HG02840 (cell line): ENCODE data around the gene POTEF.
A peak's percentile ranks its signal among the peaks of the same experiment; 100 is the strongest.
"Not testable (repeated sequence)": the region's sequence is repeated elsewhere in the genome, so short reads cannot be mapped to it uniquely, and the experiment has no call there.

Source experiments
- ATAC-seq: cut with Tn5 transposase; IDR thresholded peaks from one replicate; pipeline ENCODE4 v1.9.1; 2021; ENCODE audit warnings: mild to moderate bottlenecking, moderate library complexity, moderate number of reproducible peaks; ENCODE audit not compliant: unreplicated experiment, low FRiP score

Gene POTEF

DNA sequence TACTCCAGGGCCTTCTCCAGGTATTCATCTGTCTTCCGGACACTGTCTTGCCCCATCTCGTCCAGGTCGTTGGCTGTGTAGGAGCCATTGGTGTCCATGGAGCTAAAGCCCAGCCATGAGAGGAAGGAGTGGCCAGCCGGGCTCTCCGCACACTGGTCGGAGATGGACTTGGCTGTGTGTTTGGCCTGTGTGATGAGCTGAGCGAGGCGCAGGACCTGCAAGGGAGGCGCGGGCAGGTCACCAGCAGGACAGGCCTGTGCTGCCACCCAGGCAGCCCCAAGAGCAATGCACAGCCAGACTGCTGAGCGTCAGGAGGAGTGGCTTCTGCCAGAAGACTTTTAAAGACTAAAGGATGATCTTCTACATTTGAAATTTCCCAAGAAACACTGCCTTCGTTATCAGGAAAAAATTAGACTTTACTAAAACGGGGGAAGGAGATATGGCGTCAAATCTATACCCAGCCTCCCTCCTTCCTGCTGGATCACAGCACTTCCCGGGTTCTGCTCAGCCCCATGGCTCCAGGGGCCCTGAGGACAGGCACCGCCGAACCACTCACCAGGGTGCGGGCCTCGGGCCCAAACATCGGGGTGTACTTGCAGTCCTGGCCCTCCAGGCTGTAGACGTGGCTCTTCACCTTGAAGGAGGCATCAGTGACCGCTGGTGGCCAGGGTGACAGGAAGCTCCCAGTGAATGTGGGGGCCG, 24.9 kb upstream of the POTEF start:
- ATAC-seq: not testable (repeated sequence)

DNA sequence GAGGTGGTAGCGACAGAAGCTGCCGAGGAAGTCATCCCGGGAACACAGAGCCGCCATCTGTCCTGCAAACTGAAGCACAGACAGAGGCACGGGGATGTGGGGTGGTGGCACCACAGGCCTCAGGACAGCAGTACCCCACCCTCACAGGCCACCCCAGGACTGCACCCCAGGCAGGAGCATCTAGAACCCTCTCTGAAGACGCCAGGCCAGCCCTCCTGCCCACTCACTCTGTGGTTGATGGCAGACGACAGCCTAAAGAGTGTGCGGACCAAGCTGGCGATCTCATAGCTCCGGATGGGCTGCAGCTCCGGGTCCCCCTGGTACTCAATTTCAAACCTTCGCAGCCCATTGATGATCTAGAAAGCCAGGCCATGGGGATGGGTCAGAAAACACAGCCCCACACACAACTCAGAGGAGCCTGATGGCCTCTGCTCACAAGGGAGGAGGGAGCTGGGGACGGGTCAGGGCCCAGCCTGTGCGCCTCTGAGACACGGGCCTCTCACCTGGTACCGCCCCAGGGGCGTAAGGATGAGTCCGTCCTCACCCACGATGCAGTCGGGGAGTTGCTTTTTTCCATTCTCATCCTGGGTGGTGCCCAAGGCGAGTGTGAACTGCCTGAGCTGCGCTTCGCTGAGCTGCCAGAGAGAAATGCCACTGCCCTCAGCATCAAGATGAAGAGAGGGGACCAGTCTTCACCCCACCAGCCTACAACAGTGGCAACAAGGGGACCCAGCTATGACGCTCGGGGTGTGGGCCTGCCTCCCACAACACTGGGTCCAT, 24.0 kb upstream of the POTEF start:
- ATAC-seq: no peak

DNA sequence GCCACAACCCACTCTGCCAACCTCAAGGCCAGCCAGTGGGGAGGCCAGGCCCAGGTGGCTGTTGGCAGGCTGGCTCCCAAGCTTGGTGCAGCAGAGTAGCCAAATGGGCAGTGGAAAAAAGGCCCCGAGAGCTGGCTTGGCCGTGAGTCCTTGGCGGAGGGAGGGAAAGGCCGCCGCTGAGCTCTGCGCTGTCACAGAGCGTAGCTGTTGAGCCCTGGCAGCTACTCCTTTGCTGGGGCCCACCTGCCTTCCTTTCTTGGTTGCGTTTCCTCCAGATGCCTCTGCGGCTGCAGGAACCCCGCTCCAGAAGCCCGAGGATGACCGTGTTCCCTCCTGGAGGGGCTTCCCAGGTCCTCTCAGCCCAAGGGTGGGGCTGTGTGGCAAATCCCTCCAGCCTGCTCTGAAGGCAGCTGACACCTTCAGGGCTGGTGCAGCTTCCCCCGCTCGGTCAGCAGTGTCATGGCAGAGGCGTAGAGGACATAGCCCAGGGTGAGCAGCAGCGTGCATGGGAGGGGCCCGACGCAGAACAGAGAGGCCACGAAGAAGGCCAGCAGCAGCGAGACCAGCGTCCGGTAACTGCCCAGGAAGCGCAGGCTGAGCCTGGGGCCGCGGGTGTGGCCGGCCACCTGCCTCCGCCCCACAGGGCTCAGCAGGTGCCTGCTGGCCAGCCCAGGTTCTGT, 23.3 kb upstream of the POTEF start:
- ATAC-seq: not testable (repeated sequence)

DNA sequence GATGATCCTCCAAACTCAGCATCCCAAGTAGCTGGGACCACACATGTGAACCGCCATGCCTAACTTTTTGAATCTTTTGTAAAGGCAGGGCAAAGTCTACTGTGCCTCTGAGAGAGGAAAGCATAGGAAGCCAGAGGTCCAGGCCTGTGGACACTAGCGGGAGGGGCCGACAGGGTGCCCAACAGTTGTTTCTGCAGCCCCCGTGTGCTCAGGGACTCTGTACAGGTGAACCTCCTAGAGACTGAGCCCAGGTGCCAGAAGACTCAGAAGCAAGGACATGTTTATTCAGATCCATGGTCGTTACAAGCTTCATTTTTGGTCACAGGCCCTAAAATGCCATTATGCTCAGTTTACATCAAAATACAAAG, 22.1 kb upstream of the POTEF start:
- not testable (repeated sequence) for ATAC-seq

DNA sequence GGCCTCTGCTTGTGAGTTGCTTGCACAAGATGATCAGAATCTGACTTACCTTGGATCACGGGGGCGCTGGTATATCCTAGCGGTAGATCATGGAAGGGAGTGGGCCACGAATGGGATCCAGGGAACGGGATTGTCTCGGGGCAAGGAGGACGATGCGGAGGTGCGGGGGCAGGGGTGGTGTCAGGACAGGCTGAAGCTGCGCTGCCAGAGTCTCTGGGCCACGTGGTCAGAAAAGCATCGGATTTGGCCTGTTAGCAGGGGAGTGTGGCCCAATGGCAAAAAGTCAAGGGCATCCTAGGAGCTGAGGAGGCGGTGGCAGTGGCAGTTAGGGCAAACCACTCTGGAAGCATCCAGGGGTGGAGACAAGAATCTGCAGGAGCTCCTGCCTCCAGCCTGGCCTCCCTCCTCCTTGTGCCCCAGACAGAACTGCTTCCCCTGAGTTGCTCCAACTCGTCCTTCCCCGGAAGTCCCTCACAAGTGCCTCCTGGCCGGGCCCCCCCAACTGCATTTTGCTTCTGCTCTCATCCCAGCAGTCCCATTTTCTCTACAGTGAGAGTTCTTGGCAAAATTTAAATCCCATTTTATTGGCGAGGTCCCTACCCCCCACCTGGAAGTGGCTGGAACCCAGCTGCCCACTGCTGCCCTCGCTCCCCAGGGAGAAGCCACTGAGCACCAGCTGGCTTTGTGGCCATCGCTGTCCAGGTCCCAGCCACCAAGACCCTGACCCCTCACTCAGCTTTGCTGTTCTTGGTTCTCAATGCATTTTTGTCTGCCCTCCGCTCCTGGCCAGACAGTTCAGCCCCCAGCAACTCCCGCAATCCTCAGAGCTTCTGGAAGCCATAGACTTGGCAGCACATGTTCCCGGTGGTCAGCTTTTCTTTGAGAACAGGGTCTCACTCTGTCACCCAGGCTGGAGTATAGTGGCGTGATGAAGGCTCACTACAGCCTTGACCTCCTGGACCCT, 21.4 kb upstream of the POTEF start:
- ATAC-seq: no peak

DNA sequence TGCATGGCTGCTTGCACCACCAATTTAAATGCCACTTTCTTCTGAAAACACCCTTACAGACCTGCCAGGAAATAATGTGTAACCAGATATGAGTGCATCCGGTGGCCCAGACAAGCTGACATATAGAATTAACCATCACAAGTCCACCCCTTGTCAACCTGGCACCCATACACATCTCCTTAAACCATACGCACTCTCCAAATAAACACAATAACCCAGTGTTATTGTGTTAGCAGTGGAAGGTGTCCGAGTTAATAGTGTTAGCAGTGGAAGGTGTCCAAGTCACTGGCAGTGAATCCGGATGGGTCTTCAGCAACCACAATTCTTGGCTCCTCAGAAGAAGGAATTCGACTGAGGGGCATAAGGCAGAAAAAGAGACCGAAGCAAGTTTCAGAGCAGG, 19.5 kb upstream of the POTEF start:
- ATAC-seq: not testable (repeated sequence)

DNA sequence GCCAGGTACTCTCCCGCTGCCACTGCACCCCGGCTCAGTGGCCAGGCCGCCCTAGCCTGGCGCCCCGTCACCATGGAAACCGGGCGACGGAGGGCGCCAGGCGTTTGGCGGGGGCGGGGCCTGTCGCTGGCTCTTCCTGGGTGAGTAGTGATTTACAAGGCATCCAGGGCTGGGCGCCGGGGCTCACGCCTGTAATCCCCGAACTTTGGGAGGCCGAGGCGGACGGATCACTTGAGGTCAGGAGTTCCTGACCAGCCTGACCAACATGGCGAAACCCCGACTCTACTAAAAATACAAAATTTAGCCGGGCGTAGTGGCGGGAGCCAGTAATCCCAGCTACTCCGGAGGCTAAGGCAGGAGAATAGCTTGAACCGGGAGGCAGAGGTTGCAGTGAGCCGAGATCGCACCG, 16.0 kb upstream of the POTEF start, which contains the start of gene CCDC74B:
CCDC74B (minus strand) TSS at position 107 of the 409 bp plus-strand sequence. CDS start 116 bp downstream, outside the sequence.
- ATAC-seq: peak; percentile 85

DNA sequence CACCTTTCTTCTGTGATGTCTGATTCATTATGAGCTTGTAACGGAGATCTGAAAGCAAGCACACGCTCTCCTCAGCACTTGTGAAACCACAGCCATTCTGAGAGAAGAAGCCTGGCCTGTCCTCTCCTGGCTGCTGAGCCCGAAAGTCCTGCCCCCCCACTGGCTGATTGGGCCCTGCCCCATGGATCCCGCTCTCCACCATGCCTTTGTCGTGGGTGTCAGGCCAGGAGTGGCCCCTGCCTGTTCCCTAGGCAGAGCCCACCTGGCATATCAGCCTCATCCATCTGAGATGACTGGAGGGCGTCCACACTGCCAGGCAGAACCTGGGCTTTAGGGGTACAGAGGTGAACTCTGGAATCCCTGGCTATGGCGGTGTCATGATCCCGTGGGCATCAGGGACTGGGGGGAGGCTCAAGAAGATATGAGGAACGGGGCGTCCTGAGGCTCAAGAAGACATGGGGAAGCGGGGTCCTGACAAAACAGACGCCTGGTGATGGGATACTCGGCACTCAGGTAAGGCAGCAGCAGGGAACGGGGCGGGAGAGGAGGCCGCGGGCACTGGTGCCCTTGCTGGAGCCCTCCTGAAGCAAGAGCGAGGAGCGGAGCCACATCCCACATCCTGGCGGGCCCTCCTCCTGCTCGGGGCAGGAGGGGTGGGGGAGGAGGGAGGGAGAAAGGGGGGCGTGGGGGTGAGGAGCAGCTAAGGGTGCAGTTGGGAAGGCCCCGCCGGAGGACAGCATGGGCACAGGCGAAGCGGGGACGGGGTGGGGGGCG, 14.4 kb upstream of the POTEF start:
- ATAC-seq: not testable (repeated sequence)

DNA sequence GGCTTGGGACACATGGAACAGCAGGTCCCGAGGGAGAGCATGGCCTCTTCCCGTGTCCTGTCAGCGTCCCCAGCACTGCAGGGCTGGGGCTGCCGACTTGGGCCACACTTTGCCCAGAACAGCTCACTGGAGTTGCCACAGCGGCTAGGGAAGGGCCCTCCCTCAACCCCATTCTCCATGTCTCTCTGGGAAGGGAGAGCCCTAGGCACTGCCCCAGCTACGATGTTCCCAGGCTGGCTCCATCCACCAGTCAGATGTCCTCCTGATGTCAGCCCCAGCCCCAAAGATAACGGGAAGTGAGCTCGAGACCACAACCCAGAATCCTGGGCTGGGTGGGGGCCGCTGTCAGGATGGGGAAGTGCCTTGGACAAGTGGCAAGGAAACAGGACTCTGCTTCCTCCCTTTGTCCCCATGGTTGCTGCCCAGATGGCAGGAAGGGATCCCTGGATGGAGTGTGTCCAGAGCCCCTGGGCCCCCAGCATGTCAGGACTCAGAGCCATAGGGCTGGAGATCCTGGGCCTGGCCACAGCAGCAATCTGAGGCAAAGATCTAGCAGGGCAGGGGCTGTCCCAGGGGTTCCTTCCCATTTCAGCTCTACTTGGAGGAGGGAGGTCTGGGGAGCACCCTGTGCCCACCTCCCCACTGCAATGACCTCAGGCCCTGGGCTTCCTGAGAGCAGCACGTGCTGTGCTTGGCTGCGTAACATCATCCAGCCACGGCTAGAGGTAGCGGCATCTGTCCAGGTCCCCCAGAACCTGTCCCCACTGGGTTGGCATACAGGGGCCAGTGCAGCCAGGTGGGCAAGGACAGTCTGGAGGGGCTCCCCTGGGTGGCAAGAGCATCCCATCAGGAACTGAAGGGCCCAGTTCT, 13.6 kb upstream of the POTEF start:
- not testable (repeated sequence) for ATAC-seq

DNA sequence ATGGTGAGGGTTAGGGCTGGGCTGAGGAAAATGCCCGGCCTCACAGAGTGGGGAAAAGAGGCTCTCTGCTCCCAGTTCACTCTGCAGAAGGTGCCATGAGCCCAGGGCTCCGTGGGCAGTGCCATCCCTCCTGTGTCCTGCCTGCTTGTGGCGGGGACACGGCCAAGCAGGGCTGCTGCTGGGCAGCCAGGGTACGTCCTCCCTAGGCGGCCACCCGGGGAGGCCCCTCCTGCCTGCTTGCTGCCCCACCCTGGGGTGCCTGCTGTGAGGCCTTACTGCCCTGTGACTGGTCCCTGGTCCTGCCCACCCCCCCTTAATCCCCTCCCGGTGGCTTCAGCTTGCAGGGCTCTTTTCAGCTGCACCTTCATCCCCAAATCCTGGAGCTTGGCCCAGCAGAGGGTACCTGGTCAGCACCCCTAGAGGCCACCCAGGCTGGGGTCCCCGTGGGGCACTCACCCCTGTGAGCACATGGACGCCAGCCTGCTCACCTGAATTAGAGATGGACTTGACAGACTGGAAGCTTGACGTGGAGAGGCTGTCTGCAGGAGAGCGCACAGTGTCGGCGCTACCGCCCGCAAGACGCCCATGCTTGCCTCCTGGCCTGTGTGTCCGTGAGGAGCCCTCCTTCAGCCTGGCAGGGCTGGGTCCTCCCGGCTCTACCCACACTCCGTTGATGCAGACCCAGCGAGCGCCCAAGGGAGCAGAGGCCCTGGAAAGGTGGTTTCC, 12.8 kb upstream of the POTEF start:
- ATAC-seq: not testable (repeated sequence)

DNA sequence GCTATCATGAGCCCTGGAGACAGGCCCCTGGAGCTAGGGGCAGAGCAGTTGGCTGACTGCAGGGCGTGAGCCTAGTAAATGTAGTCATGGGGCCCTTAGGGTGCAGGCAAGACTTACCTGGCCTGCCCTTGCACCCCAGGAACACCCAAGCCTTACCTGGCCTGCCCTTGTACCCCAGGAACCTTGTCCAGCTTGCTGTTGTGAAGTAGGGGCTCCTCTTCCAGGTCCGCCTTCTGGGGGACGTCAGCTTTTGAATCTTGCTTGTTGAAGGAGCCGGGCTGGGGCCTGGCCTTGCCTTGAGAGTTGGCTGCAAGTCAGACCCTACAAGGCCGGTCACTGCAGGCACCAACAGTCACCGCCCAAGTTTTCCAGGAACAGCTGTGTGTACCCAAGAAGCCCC, 12.0 kb upstream of the POTEF start:
- ATAC-seq: not testable (repeated sequence)

DNA sequence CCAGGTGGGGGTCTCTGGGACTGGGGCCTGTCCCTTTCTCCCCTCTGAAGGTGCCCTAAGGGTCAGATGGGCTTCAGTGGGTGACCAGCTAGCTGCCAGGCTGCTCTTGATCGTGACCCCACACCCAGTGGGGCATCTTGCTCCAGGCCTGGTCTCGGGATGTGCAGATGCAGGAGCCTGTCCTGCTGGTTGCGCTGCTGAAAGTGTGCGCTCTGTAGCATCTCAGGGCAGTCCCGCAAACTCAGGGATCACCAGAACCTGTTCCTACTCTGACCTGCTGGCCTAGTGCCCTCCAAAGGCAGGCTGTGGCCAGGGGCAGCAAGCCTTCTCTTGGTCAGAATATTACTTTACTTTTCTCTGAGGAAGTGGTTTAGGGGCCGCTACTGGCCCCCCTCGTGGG, 11.5 kb upstream of the POTEF start:
- ATAC-seq: not testable (repeated sequence)

DNA sequence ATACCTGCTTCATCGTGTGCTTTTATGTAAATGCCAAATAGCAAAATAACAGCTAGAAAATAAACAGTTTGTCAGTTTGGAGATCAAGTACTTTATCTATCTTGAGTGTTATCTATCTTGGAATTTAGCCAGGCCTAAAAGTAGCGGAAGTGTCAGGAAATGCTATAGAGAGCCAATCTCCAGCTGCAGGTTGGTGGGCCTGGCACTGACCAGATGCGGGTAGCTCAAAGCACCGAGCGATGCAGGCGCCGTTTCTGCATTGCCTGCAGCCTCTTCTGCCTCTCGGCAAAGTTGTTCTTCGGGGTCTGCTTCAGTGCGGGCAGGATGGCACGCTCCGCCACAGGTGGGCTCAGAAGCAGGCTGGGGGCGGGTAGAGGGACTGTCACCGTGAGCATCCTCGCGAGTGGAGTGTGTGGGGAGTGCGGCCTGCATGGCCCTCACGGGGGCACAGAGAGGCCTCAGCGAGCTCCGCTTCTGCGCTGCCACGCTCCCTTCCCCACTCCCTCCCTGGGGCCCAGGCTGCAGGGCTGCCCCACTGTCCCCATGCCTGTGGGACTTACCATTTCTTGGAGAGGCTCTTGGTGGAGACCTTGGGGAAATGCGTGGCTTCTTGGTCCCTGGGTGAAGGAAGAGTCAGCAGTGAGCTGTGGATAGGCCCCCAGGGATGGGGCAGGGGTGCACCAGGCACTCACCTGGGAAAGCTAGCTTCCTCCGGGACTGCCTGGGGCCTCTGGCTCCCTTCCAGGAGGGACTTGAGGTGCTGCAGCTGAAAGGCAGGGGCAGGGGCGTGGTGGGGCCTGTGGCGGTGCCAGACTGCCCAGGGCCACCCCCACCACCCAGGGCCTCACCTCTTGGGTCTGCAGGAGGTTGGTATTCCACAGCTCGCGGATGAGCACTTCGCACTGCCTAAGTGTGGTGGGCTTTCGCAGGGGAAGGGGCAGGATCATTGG, 10.6 kb upstream of the POTEF start:
- not testable (repeated sequence) for ATAC-seq

DNA sequence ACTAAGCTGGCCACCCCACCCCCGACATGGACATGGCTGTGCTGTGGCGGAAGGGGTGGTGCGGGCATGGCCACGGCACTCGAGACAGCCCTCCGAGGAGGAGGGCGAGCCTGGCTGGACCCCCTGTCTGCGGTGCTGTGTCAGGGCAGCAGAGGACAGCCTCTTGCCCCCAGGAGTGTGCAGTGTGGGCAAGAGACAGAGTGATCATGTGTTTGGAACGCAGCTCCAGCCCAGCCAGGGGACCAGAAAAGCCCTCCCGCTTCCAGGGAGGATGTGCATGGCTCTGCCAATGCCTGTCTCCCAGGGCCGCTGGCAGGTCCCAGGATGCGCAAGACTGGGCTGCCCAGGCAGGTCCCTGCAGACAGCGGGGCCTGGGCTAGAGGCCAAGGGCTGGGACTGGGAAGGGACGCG, 9.8 kb upstream of the POTEF start:
- ATAC-seq: not testable (repeated sequence)

DNA sequence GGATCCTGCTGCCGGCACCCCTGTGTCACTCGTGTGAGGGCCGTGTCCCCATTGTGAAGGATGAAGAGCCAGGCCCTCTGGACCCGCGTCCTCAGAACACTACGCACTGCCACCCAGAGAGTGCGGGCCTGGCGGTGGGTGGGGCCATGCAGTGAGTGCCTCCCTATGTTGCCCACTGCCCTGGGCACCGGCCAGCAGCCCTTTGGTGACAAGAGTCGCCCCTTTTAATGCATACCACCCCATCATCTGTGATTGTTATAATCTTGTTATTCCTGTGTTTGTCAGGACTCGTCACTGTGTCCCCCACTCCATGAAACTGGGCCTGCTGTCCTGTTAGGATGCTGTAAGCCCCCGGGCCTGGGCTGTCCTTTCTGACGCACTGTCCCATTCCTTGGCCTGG, 9.3 kb upstream of the POTEF start:
- ATAC-seq: not testable (repeated sequence)

DNA sequence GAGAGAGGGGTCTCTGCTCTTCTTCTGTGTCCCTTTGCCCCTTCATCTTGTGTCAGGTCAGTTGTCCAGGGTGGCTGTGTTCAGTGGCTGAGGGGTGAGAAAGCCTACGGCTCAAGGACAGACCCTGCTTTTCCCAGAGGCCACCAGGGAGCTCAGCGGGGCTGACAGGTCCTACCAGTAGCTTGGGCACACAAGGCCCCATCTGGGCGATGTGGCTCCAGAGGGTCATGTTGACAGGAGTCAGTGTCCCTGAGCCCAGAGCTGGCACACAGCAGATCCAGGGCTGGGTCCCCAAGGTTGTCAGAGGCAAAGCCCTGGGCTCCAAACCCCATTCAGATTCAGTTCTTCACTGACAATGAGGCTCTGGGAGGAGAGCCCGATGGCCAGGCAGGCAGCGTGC, 8.1 kb upstream of the POTEF start:
- not testable (repeated sequence) for ATAC-seq

DNA sequence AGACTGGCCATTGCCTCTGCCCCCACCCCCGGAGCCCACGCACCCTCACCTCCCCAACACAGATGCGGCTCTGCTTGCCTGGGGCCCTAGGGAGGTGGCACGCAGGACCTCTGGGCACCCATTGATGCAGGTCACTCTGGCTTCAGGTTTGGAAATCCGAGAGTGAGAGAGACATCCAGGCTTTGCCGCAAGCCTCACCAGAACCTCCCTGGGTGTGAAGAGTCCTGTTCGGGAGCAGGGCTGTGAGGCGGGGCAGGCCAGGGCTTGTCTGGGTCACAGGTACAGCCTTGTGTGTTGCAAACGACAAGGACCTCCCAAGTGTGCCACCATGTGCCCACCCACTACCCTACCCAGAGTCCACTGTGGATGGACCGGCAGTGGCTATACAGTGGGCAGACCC, 7.5 kb upstream of the POTEF start:
- not testable (repeated sequence) for ATAC-seq
